AG09319 (cell line): Measurements from ENCODE around the gene BTBD1.
A peak's percentile ranks its signal among the peaks of the same experiment; 100 is the strongest.

Experiments used
- DNase-seq: peaks from one replicate; pipeline ENCODE4 v3.0.0-alpha.2; 2010; ENCODE audit warnings: low read depth; ENCODE audit errors: extremely low read depth
- TF ChIP-seq, protein P1 (sequence below): IDR thresholded peaks from 2 replicates; pipeline ENCODE4 v1.5.1; 2011; ENCODE audit warnings: low read depth, mild to moderate bottlenecking, inconsistent platforms, low read length, moderate library complexity

Gene BTBD1

DNA sequence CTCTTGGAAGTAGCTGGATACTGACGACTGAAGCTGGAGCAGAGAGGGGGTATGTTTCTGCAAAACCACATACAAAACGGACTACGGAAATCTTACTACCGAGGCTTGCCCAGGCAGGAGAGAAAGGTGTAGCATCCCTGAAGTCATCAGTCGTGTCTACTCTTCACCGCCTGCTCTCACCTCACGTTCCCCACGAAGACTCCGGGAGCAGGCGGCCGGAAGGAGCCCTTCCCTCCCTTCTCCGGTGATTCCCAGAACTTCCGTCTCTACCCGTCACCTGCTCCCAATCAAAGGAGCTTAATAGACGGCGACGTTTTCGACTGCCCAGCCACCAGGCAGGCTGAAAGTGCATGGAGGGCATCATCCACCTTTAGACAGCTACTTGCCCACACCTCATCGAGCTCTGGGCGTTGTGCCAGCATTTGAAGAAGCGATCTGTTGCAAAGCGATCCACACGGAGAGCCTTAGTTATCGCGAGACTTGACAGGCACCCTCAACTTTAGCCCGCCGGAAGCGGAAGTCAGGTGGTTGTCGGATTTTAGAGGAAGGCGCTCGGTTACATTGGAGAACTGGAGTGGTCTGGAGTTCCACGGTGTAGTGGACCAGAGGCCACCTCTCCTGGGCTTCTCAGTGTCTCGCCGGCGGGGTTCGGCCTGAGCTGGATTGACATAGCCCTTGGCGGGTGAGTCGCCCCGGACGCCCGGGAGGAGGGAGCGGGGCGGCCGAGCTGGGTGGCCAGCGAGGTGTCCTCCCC lies 81.2 kb downstream of the BTBD1 start, which contains the start of gene RAMAC:
Gene RAMAC (plus strand): TSS at position 523 of the 754 bp plus-strand sequence. CDS start 2,809 bp downstream, outside the sequence.
- peak; percentile 87 for DNase-seq
- TF ChIP-seq, protein P1, sequence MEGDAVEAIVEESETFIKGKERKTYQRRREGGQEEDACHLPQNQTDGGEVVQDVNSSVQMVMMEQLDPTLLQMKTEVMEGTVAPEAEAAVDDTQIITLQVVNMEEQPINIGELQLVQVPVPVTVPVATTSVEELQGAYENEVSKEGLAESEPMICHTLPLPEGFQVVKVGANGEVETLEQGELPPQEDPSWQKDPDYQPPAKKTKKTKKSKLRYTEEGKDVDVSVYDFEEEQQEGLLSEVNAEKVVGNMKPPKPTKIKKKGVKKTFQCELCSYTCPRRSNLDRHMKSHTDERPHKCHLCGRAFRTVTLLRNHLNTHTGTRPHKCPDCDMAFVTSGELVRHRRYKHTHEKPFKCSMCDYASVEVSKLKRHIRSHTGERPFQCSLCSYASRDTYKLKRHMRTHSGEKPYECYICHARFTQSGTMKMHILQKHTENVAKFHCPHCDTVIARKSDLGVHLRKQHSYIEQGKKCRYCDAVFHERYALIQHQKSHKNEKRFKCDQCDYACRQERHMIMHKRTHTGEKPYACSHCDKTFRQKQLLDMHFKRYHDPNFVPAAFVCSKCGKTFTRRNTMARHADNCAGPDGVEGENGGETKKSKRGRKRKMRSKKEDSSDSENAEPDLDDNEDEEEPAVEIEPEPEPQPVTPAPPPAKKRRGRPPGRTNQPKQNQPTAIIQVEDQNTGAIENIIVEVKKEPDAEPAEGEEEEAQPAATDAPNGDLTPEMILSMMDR: no peak

DNA sequence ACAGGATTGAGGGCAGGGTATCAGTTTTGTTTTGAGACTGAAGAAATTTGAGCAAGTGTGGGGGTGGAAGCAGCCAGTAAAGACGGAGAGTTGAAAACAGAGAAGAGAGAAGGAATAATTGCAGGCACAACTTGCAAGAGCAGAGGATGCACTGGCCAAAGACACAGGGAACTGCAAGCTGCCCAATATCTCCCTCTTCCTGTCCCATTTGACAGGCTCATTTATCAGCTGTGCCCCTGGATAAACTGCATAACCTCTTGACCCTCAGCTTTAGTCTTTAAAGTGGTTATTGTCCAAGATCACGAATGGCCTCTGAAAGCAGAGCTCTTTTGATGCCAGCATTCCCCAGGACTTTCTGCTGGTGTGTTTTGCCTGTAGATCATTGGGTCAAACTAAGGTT lies 86.1 kb downstream of the BTBD1 start:
- DNase-seq: no peak
- TF ChIP-seq, protein P1: no peak

DNA sequence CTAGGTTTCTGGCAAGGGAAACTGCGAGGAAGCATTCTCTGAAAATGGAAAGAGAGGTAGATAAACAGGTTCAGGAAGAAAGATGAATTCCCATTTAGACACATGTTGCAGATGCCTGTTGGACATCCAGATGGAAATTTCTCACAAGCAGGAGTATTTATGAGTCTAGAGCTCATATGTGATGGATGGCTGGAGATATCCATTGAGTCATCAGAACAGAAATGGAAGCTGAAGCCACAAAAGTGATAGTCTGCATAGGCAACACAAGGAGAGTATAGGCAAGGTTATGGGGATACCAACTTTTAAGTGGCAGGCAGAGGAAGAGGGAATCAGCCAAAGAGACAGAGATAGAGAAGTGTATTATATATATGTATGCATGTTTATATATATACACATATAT lies 87.3 kb downstream of the BTBD1 start:
- TF ChIP-seq, protein P1: no peak
- no peak for DNase-seq

DNA sequence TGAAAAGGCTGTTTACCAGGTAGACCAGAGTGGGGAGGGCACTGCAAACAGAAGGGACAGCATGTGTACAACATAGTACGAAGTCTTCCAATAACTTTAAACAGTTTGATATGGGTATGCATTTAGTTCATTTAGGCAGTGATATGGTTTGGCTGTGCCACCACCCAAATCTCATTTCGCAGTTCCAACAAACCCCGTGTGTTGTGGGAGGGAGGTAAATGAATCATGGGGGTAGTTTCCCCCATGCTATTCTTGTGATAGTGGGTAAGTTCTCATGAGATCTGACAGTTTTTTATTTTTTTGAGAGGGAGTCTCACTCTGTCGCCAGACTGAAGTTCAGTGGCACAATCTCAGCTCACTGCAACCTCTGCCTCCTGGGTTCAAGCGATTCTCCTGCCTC lies 88.6 kb downstream of the BTBD1 start:
- no peak for DNase-seq
- TF ChIP-seq, protein P1: no peak

DNA sequence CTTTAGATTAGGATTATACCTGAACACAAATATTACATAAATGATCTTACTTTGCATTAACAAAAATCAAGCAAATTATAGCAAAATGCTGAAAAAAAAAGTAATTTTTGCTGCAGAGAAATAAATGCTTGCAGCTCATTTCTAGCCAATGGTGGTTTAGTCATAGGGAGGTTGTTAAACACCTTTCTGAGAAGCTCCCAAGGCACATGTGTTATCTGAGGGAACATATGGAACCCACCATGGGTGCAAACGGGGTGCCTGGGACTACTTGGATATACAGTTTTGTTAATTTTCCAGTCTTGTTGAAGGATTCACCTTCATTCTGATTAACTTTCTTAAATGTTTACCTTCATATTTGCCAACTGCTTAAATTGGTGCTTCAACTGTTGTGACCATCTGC lies 90.0 kb downstream of the BTBD1 start:
- TF ChIP-seq, protein P1: no peak
- DNase-seq: no peak

DNA sequence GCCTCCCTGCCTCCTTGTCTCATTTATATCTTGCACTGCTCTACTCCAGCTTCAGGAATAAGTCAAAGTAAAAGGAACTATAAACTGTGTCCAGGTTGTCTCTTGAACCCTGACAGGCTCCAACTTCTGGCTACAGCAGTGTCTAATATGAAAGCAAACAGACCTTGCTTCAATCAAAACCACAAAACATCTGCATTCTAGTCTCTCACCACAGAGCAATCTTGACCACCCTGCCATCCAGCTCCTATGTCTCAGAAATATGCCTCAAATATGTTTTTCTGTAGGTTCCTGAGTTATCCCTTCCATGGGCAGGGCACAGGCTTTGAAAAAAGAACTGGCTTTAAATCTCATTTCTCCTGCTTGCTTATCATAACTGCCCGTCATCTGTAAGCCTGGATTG lies 94.1 kb downstream of the BTBD1 start:
- TF ChIP-seq, protein P1: no peak
- DNase-seq: no peak

DNA sequence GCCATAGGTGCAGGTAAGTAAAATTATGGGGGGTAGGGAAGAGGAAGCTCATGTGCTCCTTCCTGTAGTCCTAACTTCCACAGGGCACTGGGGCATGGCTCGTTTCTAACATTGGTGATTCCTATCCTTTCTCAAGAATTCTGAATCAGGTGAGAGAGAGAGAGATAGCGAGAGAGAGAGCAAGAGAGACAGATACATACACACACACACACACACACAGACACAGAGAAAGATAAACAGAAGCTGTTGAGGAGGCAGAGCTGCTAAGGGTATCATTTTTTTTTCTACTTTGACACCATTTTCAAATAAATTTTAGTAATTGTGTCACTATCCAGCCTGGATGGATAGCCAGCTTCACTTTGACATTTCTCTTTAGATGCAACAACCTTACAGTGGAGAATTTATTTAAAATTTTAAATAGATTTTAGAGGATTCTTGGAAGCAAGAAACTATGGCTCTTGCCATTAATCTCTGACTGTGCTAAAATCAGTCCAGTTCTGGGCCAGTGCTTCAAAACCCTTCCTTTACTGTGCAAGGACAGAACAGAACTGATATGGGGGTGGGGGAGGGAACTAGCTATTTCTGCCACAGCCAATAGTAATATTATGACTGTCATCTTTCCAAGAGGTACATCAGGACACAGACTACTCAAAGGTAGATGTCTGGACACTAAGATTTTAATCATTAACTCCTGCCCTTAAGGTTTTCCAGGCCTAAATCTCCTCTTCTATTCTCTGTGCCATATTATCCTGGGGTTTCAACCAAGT lies 95.7 kb downstream of the BTBD1 start:
- TF ChIP-seq, protein P1: no peak
- no peak for DNase-seq
